HFF-Myc (cell line): Measurements from ENCODE around the gene TMEM91.
A peak's percentile ranks its signal among the peaks of the same experiment; 100 is the strongest.

ENCODE experiments used
- DNase-seq: peaks from one replicate; pipeline ENCODE4 v3.0.0-alpha.2; 2011; ENCODE audit warnings: low read depth; ENCODE audit errors: extremely low read depth
- H3K4me3 ChIP-seq: replicated peaks from 2 replicates; pipeline ENCODE4 v1.5.1; 2011; ENCODE audit warnings: low read depth, mild to moderate bottlenecking, control low read depth, low read length
- TF ChIP-seq, protein P1 (sequence below): IDR thresholded peaks from 2 replicates; pipeline ENCODE4 v1.5.1; 2012; ENCODE audit warnings: mild to moderate bottlenecking, low read depth, low read length, control low read depth; ENCODE audit errors: missing control alignments

The TMEM91 gene

DNA sequence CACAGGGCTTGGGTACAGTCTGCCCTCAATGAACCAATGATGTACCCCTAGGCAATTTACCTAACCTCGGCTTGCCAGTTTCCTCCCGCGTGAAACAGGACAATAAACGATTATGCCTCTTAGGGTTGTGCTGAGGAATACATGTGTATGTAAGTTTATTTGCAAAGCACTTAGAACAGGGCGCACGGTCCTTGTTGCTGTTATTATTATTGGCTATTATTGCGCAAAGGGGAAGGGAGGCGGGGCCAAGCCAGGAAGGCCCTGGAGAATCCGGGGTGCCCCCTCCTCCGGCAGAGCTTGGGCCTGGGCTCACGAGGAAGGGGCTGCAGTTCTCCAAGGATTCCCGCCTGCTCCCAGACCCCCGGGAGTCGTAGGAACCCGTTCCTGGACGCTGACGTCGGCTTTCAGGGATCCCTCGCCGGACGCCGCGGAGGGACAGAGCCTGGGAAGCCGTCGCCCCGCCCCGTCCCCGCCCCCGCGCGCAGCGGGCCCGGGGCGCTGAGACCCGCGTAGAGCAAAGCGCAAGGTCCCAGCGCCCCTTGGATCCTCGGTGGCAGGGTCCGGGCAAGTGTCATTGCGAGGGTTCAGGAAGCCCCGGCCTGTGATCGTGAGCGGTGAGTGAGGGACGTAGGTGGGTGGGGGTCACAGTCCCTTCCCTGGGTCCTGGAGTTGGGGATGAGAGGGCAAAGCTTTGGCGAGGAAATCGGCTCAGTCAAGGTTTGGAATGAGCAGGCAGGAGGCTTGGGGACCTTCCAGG is at the start of gene TMEM91:
TMEM91 (plus strand) TSS at position 293 of the 757 bp plus-strand sequence. CDS start 1,777 bp downstream, outside the sequence.
- peak within 1 kb of the TSS; percentile 35 for H3K4me3 ChIP-seq
- TF ChIP-seq, protein P1, sequence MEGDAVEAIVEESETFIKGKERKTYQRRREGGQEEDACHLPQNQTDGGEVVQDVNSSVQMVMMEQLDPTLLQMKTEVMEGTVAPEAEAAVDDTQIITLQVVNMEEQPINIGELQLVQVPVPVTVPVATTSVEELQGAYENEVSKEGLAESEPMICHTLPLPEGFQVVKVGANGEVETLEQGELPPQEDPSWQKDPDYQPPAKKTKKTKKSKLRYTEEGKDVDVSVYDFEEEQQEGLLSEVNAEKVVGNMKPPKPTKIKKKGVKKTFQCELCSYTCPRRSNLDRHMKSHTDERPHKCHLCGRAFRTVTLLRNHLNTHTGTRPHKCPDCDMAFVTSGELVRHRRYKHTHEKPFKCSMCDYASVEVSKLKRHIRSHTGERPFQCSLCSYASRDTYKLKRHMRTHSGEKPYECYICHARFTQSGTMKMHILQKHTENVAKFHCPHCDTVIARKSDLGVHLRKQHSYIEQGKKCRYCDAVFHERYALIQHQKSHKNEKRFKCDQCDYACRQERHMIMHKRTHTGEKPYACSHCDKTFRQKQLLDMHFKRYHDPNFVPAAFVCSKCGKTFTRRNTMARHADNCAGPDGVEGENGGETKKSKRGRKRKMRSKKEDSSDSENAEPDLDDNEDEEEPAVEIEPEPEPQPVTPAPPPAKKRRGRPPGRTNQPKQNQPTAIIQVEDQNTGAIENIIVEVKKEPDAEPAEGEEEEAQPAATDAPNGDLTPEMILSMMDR: no peak
- no peak for DNase-seq

DNA sequence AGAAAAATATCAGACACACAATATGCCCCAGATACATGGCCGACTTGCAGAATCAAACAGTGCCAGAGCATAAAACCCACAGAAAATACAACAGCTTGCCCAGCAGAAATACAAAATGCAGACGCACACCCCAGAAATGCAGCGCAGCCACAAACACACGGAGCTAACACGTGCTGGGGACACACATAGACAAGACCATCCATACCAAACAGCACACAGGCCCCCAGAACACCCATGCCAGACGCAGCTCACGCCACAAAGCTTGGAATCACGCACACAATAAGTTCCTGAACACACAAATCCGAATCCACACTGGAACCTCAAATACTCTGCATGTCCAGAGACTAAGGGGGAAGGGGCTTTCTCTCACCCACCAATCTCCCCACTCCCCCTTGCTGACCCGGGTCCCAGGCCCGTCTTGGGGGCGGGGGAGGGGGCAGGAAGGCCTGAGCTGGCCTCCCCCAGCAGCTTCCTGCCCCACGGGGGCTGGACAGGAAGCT is 49.2 kb upstream of the TMEM91 start:
- no peak for DNase-seq
- TF ChIP-seq, protein P1: no peak
- no peak overlapping the region for H3K4me3 ChIP-seq

DNA sequence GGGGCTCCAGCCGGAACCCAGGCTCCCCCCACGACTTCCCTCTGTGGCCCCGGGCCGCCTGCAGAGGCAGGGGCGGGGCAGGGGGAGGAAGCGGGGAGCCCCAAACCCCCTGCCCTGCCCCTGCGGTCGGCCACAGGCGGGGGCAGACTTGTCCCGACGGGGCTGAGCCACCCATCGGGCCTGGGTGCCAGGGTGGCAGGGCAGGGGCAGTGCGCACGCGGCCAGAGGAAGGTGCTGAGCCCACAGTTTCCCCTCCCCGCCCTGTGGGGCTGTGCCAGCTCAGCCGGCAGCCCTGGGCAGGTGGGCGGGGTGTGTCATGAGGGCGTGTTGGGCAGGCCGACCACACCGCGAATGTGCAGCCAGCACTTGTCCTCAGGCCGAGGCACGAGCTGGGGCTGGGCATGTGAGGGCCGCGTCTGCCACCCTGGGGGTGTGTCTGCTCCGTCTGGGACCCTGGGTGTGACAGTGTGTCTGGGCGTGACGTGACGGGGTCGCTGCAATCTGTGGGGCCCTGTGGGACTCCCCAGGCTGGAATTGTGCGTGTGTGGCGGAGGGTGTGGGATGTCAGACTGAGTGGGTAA is 48.7 kb upstream of the TMEM91 start:
- no peak for DNase-seq
- TF ChIP-seq, protein P1: no peak
- no peak overlapping the region for H3K4me3 ChIP-seq

DNA sequence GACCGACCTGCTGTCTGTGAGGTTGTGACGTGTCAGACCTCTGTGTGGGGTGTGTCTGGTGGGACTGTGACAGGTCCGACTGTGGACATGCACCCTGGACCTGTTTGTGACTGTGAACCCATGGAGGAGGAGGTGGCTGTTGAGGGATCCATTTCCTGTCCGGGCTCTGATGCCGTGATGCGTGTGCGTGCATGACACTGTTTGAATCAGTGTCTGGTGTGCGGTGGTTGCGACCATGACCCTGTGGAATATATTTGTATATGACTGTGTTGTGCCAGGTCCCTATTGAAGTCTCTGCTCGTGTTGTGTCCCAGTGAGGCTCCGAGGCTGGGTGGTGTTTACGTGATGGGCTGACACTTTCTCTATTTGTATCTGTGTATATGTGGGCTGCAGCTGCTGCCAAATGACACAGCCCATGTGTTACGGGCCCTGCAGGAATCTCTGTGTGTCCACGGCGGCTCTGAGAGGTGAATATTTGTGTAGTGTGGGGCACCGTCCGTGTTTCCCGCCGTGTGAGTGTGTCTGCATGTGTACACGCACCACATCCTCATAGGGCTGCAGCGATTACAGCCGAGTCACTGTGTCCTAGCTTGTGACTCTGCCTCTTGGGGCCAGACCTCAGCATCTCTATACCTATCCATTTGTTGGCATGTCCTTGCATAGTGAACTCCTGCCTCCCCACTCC is 48.0 kb upstream of the TMEM91 start:
- no peak overlapping the region for H3K4me3 ChIP-seq
- TF ChIP-seq, protein P1: no peak
- no peak for DNase-seq

DNA sequence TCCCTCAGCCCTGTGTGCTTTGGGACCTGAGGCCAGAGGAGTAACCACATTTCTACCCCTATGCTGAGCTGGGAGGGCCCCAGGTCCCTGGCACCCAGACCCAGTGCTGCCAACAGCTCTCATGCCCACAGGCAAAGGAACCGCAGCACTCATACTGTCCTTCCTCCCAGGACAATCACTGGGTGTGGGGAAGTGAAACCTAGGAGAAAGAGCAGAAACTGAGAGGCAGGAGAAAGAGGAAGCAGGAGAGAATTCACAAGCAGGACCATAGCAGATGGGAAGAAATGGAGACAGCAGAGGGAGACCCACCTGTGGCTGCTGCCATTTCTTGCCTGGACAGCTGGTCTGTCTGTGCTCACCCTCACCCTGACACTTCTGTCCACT is 47.5 kb upstream of the TMEM91 start:
- TF ChIP-seq, protein P1: no peak
- no peak overlapping the region for H3K4me3 ChIP-seq
- no peak for DNase-seq

DNA sequence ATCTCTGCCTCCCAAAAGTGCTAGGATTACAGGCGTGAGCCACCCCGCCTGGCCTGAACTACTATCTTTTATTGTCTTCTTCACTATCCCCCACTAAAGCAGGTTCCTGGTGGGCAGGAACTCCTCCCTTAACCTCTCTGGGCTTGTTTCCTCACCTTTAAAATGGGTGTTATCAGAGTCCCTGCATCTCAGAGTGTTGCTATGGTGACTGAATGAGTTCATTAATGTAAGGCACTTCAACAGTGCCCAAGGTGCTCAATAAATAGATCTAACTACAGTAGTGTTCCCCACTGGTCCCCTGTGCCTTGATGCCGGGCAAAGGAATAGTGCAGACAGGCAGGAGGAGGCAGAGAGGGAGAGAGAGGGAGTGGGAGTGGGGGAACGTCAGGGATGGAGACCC is 45.9 kb upstream of the TMEM91 start:
- TF ChIP-seq, protein P1: no peak
- DNase-seq: no peak
- no peak overlapping the region for H3K4me3 ChIP-seq
